GM21717 (cell line): ENCODE measurements around the gene CRYBA2.

ENCODE experiments used
- ATAC-seq: cut with Tn5 transposase; IDR thresholded peaks from one replicate; pipeline ENCODE4 v1.9.1; 2021; ENCODE audit warnings: mild to moderate bottlenecking, moderate library complexity; ENCODE audit not compliant: unreplicated experiment

The CRYBA2 gene

GRCh38 chr2:218958276-218958675, 34.9 kb downstream of the CRYBA2 start:
- ATAC-seq, result no peak

GRCh38 chr2:218957671-218958070, 35.6 kb downstream of the CRYBA2 start:
- no peak for ATAC-seq

DNA sequence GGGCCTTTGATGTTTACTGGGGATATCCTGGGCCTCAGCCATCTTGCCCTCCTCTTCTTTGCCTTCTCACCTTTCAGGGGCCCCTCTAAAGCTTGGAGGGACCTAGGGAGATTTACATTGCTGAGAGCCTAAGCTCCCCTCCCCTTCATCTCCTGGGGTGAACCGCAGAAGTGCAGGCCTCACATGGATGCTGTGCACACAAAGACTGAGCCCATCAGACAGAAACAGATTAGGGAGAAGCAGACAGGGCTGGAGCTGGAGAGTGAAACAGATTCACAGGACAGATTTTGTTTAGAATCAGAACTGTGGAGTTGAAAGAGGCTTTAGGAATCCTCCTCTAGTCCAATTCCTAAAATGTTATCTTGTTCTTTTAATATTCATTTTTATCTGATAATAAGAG, 37.2 kb downstream of the CRYBA2 start:
- ATAC-seq, result no peak

DNA sequence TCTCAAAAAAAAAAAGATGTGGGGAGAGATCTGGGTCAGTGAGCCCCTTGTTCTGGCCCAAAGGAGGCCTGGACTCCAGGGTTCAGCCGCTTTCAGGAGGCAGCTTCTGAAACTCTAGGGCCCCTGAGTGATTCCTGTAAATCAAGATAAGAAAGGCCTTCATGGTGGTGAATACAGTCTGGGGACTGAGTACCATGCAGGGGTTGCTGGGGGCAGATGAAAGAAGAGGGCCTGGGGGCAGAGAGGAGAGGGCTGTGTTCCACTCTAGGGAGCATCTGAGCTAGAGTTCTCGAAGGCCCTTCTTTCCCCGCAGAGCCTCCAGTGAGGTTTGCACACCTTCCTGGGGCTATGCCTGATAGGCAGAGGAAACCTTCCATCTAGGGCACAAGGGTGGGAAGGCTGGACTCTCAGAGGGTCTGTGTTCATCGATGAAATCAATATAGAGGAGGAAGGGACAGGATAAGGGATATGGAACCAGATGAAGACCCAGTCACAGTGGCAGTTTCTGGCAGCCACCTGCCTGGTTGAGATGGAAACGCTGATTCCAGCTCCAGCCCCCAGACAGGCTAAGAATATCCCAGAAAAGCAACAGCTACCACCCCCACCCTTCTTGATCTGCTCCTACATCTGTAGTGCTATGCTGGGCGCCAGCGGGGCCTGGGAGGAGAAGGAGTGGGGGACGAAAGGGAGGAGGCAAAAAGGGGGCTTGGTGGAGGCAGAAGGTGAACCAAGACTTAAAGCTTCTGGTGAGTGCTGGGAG, 38.5 kb downstream of the CRYBA2 start:
- ATAC-seq, result no peak

DNA sequence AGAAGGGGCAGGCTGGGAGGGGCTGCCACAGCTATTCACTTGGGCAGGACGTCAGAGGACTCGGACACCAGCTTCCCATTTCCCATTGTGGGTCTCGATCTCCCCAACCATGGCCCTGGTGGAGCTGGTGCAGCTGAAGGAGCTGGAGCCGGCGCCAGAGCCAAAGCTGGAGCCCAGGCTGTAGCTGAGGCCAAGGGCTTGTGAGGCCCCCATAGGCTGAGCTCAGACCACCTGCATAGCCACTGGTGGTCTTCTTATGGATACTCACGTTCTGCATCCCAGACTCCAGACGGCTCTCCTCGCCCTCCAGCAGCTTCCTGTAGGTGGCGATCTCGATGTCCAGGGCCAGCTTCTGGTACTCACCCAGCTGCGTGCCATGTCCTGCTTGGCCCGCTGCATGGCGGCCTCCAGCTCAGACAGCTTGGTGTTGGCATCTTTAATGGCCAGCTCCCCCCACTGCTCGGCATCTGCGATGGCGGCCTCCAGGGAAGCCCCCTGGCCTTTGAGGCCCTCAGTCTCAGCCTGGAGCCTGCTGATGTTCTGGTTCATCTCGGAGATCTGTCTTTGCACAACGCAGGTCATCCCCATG, 39.8 kb downstream of the CRYBA2 start:
- no peak for ATAC-seq

DNA sequence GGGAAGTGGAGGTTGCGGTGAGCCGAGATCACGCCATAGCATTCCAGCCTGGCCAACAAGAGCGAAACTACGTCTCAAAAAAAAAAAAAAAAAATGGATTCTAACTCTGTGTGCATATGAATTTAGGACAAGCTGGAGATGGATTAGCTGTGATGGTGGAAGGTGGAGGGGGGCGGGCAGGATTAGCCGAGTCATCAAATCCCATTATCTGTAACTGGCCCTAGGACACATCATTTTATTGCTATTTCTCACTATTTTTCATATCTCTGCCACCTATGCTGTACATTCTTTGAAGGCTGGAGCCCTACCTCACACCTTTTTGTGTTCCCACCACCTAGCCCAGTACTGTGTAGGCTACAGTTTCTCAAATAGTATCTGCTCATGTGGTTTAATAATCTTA, 41.1 kb downstream of the CRYBA2 start:
- ATAC-seq, result no peak

GRCh38 chr2:218946621-218947020, 46.6 kb downstream of the CRYBA2 start:
- ATAC-seq, result no peak

GRCh38 chr2:218944759-218945404, 48.3 kb downstream of the CRYBA2 start:
- ATAC-seq, result no peak
